IPS-15b (cell line): ENCODE measurements around the gene GET4.
"Not testable (repeated sequence)": the region's sequence is repeated elsewhere in the genome, so short reads cannot be mapped to it uniquely, and the experiment has no call there.

Source experiments
- H3K27me3 ChIP-seq: one replicate; pipeline ENCODE4 v1.6.1; 2013; ENCODE audit warnings: low read length; ENCODE audit not compliant: control insufficient read depth, insufficient read depth
- H3K36me3 ChIP-seq: one replicate; pipeline ENCODE4 v1.6.1; 2013; ENCODE audit warnings: low read length; ENCODE audit not compliant: control insufficient read depth, insufficient read depth
- H3K4me1 ChIP-seq: one replicate; pipeline ENCODE4 v1.6.1; 2013; ENCODE audit warnings: mild to moderate bottlenecking, low read length; ENCODE audit not compliant: control insufficient read depth, insufficient read depth
- H3K4me3 ChIP-seq: one replicate; pipeline ENCODE4 v1.5.1; 2013; ENCODE audit warnings: low read depth, low read length
- H3K9ac ChIP-seq: one replicate; pipeline ENCODE4 v1.6.1; 2013; ENCODE audit warnings: low read depth, mild to moderate bottlenecking, low read length
- H3K9me3 ChIP-seq: one replicate; pipeline ENCODE4 v1.6.1; 2013; ENCODE audit warnings: mild to moderate bottlenecking, low read length; ENCODE audit not compliant: control insufficient read depth, insufficient read depth

GET4 gene

GRCh38 chr7:862157-862556 is 14.2 kb upstream of the GET4 start:
- H3K4me1 ChIP-seq: no peaks in the 10 kb centered on the region
- H3K9me3 ChIP-seq: no peaks in the 10 kb centered on the region
- no peak overlapping the region for H3K4me3 ChIP-seq
- H3K36me3 ChIP-seq: peaks cover 61% of the 10 kb centered on the region
- H3K27me3 ChIP-seq: no peaks in the 10 kb centered on the region
- no peak overlapping the region for H3K9ac ChIP-seq

- no peaks in the 10 kb centered on the region for H3K9me3 ChIP-seq
- H3K36me3 ChIP-seq: peaks cover 65% of the 10 kb centered on the region
These were observed 13.2 kb upstream of the GET4 start for GRCh38 chr7:863106-863505.

GRCh38 chr7:865921-866320 is 10.4 kb upstream of the GET4 start:
- no peaks in the 10 kb centered on the region for H3K27me3 ChIP-seq
- H3K36me3 ChIP-seq: peaks cover 57% of the 10 kb centered on the region
- no peaks in the 10 kb centered on the region for H3K4me1 ChIP-seq
- H3K9ac ChIP-seq: no peak overlapping the region
- no peak overlapping the region for H3K4me3 ChIP-seq
- H3K9me3 ChIP-seq: no peaks in the 10 kb centered on the region

More at GRCh38 chr7:863106-863505, 13.2 kb upstream of the GET4 start:
- Histone ChIP-seq H3K9ac (no peak overlapping the region), H3K27me3 (no peaks in the 10 kb centered on the region), H3K4me1 (no peaks in the 10 kb centered on the region), H3K4me3 (no peak overlapping the region)

GRCh38 chr7:867001-867405 is 9.4 kb upstream of the GET4 start:
- no peaks in the 10 kb centered on the region for H3K4me1 ChIP-seq
- H3K27me3 ChIP-seq: no peaks in the 10 kb centered on the region
- H3K36me3 ChIP-seq: peaks cover 50% of the 10 kb centered on the region
- H3K4me3 ChIP-seq: no peak overlapping the region
- H3K9me3 ChIP-seq: no peaks in the 10 kb centered on the region
- H3K9ac ChIP-seq: no peak overlapping the region

- H3K36me3 ChIP-seq: peaks cover 56% of the 10 kb centered on the region
- no peaks in the 10 kb centered on the region for H3K9me3 ChIP-seq
- H3K27me3 ChIP-seq: no peaks in the 10 kb centered on the region
- no peaks in the 10 kb centered on the region for H3K4me1 ChIP-seq
- no peak overlapping the region for H3K9ac ChIP-seq
- no peak overlapping the region for H3K4me3 ChIP-seq
These were observed 8.8 kb upstream of the GET4 start for GRCh38 chr7:867406-868188.

GRCh38 chr7:868189-868486 is 8.2 kb upstream of the GET4 start:
- Histone ChIP-seq H3K27me3 (no peaks in the 10 kb centered on the region), H3K4me1 (no peaks in the 10 kb centered on the region), H3K9me3 (no peaks in the 10 kb centered on the region), H3K9ac (no peak overlapping the region), H3K36me3 (peaks cover 56% of the 10 kb centered on the region), H3K4me3 (no peak overlapping the region)

- no peak overlapping the region for H3K4me3 ChIP-seq
- peaks cover 52% of the 10 kb centered on the region for H3K36me3 ChIP-seq
- H3K9ac ChIP-seq: no peak overlapping the region
- no peaks in the 10 kb centered on the region for H3K27me3 ChIP-seq
- H3K9me3 ChIP-seq: no peaks in the 10 kb centered on the region
- no peaks in the 10 kb centered on the region for H3K4me1 ChIP-seq
These were observed 7.0 kb upstream of the GET4 start for GRCh38 chr7:869348-869747.

GRCh38 chr7:871900-872537 is 4.3 kb upstream of the GET4 start:
- Histone ChIP-seq H3K27me3 (no peaks in the 10 kb centered on the region), H3K4me3 (no peak overlapping the region), H3K9ac (no peak overlapping the region), H3K36me3 (peaks cover 41% of the 10 kb centered on the region), H3K4me1 (no peaks in the 10 kb centered on the region), H3K9me3 (no peaks in the 10 kb centered on the region)

GRCh38 chr7:872685-873084 is 3.7 kb upstream of the GET4 start:
- peaks cover 34% of the 10 kb centered on the region for H3K36me3 ChIP-seq
- not testable (repeated sequence) for H3K27me3 ChIP-seq, H3K9ac ChIP-seq, H3K9me3 ChIP-seq, H3K4me1 ChIP-seq, H3K4me3 ChIP-seq

GRCh38 chr7:873367-874002 is 2.9 kb upstream of the GET4 start:
- Histone ChIP-seq H3K27me3 (no peaks in the 10 kb centered on the region), H3K9ac (no peak overlapping the region), H3K4me1 (peaks cover 3% of the 10 kb centered on the region), H3K9me3 (no peaks in the 10 kb centered on the region), H3K4me3 (no peak overlapping the region), H3K36me3 (peaks cover 28% of the 10 kb centered on the region)

- H3K4me1 ChIP-seq: peaks cover 3% of the 10 kb centered on the region
- H3K27me3 ChIP-seq: no peaks in the 10 kb centered on the region
- H3K9me3 ChIP-seq: no peaks in the 10 kb centered on the region
- H3K9ac ChIP-seq: no peak overlapping the region
- peaks cover 26% of the 10 kb centered on the region for H3K36me3 ChIP-seq
- H3K4me3 ChIP-seq: no peak overlapping the region
These were observed 2.2 kb upstream of the GET4 start for GRCh38 chr7:874031-874749.
